Body of pancreas (tissue), 4 donors: ENCODE measurements around the gene DMBT1. TPM values are rescaled to one million over a fixed set of nuclear protein-coding genes. Genes with fewer than 3 reads are reported as not detected.

Experiments
- ATAC-seq: fragments of 150-250 bp; one replicate; pipeline ENCODE4 v1.9.1; 2016
- DNase-seq, 4 donors: peaks; one replicate each; pipeline ENCODE4 v3.0.0-alpha.2; 2019
- H3K27ac ChIP-seq, 4 donors: fragments of 200-600 bp; sonication (generic); 1 replicate in 3 of 4; 2 replicates in 1 of 4; pipeline versions ENCODE4 v1.5.1 to v1.6.1; 2016 to 2019; ENCODE audit warnings: mild to moderate bottlenecking in 1 of 4, mixed read lengths in 1 of 4, moderate library complexity in 1 of 4
- H3K27me3 ChIP-seq, 2 donors: fragments of 200-600 bp; sonication (generic); one replicate each; pipeline ENCODE4 v1.6.0; 2016; ENCODE audit warnings: mild to moderate bottlenecking in 1 of 2
- H3K36me3 ChIP-seq, 2 donors: fragments of 200-600 bp; sonication (generic); replicated peaks in 1 of 2; 2 replicates each; pipeline ENCODE4 v1.5.1; 2016; ENCODE audit warnings: low read depth in 2 of 2; ENCODE audit not compliant: insufficient read depth in 1 of 2
- H3K4me1 ChIP-seq: fragments of 200-600 bp; sonication (generic); one replicate; pipeline ENCODE4 v1.6.0; 2016
- H3K4me3 ChIP-seq, 2 donors: fragments of 200-600 bp; sonication (generic); 1 replicate in 1 of 2; 2 replicates in 1 of 2; pipeline ENCODE4 v1.5.1; 2016 to 2019
- H3K9me3 ChIP-seq, 3 donors: fragments of 200-600 bp; sonication (generic); 1 replicate in 2 of 3; 2 replicates in 1 of 3; pipeline ENCODE4 v1.5.1; 2016
- POLR2A ChIP-seq, 3 donors: fragments of 450-650 bp; IDR thresholded peaks; one replicate each; pipeline ENCODE4 v1.6.1; 2016; ENCODE audit warnings: antibody characterized with exemption in 3 of 3, mild to moderate bottlenecking in 2 of 3
- WGBS, 2 donors: methylation state at CpG; one replicate each; pipeline ENCODE4 v1.1.5; 2017; 5-methylcytosine and 5-hydroxymethylcytosine counted together
- intact Hi-C: fragments of 100-400 bp; cut with DNase I; formaldehyde crosslinking; loops from one replicate; pipeline ENCODE4 v1.15.1; 2023
- total RNA-seq, 2 donors: library from RNA; depleted of rRNA; stranded (reverse); fragments of >200 nt; gene quantifications; one replicate each; pipeline ENCODE4 v1.1.0, GENCODE V29; 2016
- TF ChIP-seq, protein P1 (sequence below), 7 experiments: fragments of 450-650 bp in 4 of 7; fragments of 200-600 bp in 3 of 7; sonication (generic) in 3 of 7; IDR thresholded peaks; one replicate each; pipeline ENCODE4 v1.5.1; 2016 to 2019; ENCODE audit warnings: antibody characterized with exemption in 7 of 7

The DMBT1 gene
- total RNA-seq, 2 donors from 2014 or later: 0.26 to 0.33 TPM

DNA sequence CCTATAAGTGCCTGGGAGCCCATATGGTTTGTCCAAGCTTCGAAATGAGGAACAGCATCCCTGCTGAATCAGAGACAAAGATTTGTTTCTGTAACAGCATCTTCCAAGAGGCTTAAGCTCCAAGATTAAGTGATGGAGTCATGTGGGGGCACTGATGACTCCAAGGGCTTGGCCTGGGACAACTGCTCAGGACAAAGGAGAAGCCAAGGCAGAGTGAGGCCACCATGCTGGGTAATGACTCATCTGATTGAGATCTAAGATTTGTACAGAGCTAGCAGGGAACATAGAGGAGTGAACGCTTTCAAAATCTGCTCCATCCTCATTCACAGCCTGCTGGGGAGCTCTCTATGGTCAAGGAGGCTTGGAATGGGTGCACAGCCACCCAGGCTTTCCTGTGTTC lies 89.8 kb downstream of the DMBT1 start:
- Histone ChIP-seq H3K27me3 (no peaks in the 10 kb centered on the region), H3K4me1 (peaks cover 8% of the 10 kb centered on the region), H3K9me3 (no peaks in the 10 kb centered on the region), H3K36me3 (no peaks in the 10 kb centered on the region), H3K4me3 (no peak overlapping the region), H3K27ac (no peak overlapping the region)
- intact Hi-C loops: no loop called here
- DNase-seq: no peak
- WGBS, 2 donors: 79 to 86% methylated on average over 2 of the region's 2 CpGs
- ATAC-seq: no peak
- TF ChIP-seq, protein P1, sequence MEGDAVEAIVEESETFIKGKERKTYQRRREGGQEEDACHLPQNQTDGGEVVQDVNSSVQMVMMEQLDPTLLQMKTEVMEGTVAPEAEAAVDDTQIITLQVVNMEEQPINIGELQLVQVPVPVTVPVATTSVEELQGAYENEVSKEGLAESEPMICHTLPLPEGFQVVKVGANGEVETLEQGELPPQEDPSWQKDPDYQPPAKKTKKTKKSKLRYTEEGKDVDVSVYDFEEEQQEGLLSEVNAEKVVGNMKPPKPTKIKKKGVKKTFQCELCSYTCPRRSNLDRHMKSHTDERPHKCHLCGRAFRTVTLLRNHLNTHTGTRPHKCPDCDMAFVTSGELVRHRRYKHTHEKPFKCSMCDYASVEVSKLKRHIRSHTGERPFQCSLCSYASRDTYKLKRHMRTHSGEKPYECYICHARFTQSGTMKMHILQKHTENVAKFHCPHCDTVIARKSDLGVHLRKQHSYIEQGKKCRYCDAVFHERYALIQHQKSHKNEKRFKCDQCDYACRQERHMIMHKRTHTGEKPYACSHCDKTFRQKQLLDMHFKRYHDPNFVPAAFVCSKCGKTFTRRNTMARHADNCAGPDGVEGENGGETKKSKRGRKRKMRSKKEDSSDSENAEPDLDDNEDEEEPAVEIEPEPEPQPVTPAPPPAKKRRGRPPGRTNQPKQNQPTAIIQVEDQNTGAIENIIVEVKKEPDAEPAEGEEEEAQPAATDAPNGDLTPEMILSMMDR (IDR thresholded peaks at IDR 0.05): no peak
- no peak for TF ChIP-seq POLR2A (IDR thresholded peaks at IDR 0.05)

DNA sequence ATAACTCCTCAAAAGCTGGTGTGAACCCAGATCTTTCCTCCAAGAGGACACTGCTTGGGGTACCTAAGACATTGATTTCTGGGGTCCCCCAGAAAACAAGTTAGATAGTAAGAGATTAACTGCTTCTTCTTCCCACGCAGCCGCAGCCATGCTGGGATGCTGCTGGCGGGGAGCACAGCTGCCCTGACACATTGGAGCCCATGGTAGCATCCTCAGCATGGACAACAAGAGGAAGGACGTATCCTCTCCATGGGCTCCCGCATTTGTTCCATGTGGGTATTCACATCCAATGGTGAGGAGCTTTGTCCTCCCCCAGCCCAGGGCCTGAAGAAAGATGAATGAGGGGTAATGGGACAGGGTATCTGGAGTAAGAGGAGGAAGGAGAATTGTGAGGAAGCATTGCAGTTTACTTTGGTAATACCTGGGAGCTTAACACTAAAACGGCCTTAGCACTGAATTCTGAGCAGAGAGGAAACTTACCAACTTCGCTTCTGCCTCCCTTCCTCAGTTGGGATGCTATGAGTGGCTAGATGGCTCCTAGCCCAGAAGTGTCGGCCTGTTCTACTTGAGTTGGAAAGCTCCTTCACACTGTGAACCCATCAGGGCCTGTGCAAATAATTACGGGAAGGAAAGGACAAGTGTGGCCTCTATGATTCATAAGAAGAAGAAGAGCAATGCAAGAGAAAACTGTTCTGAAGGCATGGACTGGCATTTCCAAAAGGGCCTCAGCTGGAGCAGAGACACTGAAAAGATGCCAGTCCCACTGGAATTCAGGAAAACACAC lies 95.2 kb downstream of the DMBT1 start:
- H3K4me3 ChIP-seq: no peak overlapping the region
- peaks cover 4% of the 10 kb centered on the region for H3K4me1 ChIP-seq
- no peak for ATAC-seq
- no peak for TF ChIP-seq POLR2A (IDR thresholded peaks at IDR 0.05)
- TF ChIP-seq, protein P1 (IDR thresholded peaks at IDR 0.05): no peak
- no peaks in the 10 kb centered on the region for H3K36me3 ChIP-seq
- intact Hi-C loops: no loop called here
- no peak overlapping the region for H3K27ac ChIP-seq
- no peaks in the 10 kb centered on the region for H3K9me3 ChIP-seq
- DNase-seq: no peak
- WGBS, 2 donors: 84 to 87% methylated on average over 9 of the region's 9 CpGs
- H3K27me3 ChIP-seq: no peaks in the 10 kb centered on the region

DNA sequence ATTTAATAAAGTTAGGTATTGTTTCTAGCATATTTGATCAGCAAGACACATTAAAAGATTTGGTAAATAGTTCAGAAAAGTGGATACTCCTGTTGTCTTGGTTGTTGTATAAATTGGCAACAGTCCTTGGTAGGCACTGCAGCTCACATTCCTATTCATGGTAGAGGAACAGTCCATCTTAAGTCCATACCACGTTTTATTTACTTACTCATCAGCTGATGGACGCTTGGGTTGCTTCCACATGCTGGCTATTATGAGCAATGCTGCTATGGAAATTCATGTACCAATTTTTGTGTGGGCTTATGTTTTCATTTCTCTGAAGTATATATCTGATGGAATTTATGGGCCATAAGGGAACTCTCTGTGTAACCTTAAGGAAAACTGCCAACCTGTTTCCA lies 95.8 kb downstream of the DMBT1 start:
- intact Hi-C loops: no loop called here
- H3K27ac ChIP-seq: no peak overlapping the region
- ATAC-seq: no peak

DNA sequence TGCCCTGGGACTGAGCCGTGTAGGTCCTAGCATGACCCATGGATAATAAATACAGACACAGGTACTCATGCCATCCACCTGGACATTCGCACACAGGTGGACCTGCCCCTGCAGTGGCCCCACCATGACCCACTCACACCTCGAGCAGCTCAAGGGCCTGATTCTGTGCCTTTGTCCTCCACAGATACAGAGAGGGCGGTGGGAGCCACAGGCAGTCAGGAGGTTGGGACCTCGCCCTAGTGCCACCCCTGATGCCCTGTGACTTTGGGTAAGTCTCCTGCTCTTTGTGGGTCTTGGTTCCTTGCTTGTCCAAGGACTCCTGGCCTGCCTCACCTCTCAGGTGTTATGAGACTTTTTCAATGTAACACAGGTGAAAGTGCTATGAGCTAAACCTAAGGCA lies 96.2 kb downstream of the DMBT1 start:
- intact Hi-C loops: no loop called here
- no peak for DNase-seq
- Histone ChIP-seq H3K9me3 (no peaks in the 10 kb centered on the region), H3K27me3 (no peaks in the 10 kb centered on the region), H3K36me3 (no peaks in the 10 kb centered on the region), H3K4me3 (no peak overlapping the region), H3K27ac (no peak overlapping the region), H3K4me1 (peaks cover 4% of the 10 kb centered on the region)
- WGBS, 2 donors: 84 to 85% methylated on average over 4 to 5 of the region's 5 CpGs
- TF ChIP-seq, protein P1 (IDR thresholded peaks at IDR 0.05): no peak
- TF ChIP-seq POLR2A (IDR thresholded peaks at IDR 0.05): no peak
- ATAC-seq: no peak

More for the DNA sequence above, 95.8 kb downstream of the DMBT1 start:
- WGBS, 2 donors: 47 to 49% methylated on average over 2 of the region's 2 CpGs
- TF ChIP-seq, protein P1 (IDR thresholded peaks at IDR 0.05): no peak
- no peak for TF ChIP-seq POLR2A (IDR thresholded peaks at IDR 0.05)
- DNase-seq: no peak
- H3K36me3 ChIP-seq: no peaks in the 10 kb centered on the region
- H3K27me3 ChIP-seq: no peaks in the 10 kb centered on the region
- H3K9me3 ChIP-seq: no peaks in the 10 kb centered on the region
- peaks cover 4% of the 10 kb centered on the region for H3K4me1 ChIP-seq
- H3K4me3 ChIP-seq: no peak overlapping the region

DNA sequence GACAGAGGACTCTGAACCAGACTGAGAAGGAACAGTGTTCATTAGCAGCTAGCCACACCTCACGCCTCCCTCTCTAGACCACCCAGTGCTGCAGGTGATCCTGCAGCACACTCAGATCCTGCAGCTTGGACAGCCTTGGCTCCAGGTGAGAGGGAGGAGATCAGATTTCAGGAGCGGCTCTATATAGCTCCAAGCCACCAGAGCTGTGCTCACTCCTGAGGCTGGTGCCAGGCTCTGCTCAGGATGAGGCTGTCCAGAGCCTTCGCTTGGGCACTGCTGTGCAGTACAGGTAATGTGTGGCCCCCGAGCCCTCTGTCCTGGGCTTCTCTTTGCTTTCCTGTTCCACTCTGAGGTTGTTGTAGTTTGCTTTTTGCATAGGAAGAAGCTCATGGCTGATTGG lies 96.7 kb downstream of the DMBT1 start:
- no peak overlapping the region for H3K27ac ChIP-seq
- peak; percentile 33 for ATAC-seq
- 76 to 78% methylated on average over 3 to 4 of the region's 4 CpGs for WGBS, 2 donors

More for the DNA sequence above, 96.7 kb downstream of the DMBT1 start:
- DNase-seq: peak in 2 of 4 donors; percentile 27 to 52
- H3K27me3 ChIP-seq: no peaks in the 10 kb centered on the region
- no peaks in the 10 kb centered on the region for H3K9me3 ChIP-seq
- H3K4me1 ChIP-seq: peaks cover 4% of the 10 kb centered on the region
- H3K36me3 ChIP-seq: no peaks in the 10 kb centered on the region
- no peak overlapping the region for H3K4me3 ChIP-seq
- TF ChIP-seq POLR2A (IDR thresholded peaks at IDR 0.05): peak in 1 of 3 donors; percentile 13
- TF ChIP-seq, protein P1 (IDR thresholded peaks at IDR 0.05): no peak
- intact Hi-C loops: no loop called here
